Activated T-helper 1 cell treated with Interleukin-2 at 50 U/mL for 16 hours (primary cell): ENCODE data around the gene NRP1.
"Not testable (repeated sequence)": the region's sequence is repeated elsewhere in the genome, so short reads cannot be mapped to it uniquely, and the experiment has no call there.

ENCODE experiments used
- DNase-seq: peaks from one replicate; pipeline ENCODE4 v3.0.0-alpha.2; 2020; ENCODE audit warnings: low read depth

The NRP1 gene

DNA sequence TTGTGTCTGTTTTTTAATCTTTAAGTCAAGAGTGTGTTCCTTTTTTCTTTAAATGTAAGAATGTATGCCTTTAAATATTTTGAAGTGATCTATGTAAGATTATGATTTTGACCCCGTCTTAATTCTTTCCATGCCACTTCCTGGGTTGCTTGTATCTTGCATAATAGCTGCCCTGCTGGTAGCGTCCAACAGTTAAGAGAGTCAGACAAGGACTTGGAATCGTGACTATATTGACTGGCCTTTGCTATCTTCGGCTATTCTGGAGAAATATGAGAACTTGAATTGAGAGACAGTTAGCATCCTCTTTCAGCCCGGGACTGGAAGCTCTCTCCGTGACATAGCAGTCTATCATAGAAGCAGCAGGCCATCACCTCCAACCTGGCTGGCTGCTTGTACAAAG lies 13.0 kb downstream of the NRP1 start:
- DNase-seq: no peak

DNA sequence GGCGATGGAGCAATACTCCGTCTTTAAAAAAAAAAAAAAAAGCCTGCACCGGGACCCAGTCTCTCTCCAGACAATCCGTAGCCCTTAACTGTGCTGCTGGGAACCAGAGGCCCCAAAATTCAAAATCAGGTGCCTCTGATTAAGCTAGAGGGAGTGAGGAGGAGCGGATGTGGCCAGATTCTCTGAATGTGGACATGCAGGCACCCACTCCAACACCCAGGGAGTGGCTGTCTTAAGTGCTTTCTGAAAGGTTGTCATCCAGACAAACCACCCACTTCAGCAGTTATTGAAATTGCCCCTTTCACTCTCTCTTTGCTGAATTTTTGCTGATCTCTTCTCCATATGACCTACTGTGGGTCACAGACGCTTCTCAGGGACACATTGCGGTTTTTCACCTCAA lies 14.2 kb downstream of the NRP1 start:
- no peak for DNase-seq

DNA sequence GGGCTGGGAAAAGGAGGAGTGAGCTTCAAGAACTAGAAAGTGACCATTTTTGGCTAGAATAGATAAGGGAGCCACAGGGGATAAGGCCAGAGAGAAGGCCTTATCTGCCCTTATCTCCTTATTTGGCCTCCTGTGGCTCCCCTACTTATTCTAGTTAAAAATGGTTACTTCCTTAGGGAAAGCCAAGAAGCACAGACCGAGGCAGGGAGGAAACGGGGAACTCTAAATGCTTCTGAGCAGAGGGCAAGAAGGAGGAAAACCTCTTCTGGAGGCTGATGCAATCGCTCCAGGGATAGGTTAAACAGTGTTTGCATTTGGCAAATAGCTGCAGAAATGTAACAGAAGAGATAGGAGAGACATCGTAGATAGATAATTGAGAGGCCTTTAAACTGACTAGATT lies 18.6 kb downstream of the NRP1 start:
- no peak for DNase-seq

DNA sequence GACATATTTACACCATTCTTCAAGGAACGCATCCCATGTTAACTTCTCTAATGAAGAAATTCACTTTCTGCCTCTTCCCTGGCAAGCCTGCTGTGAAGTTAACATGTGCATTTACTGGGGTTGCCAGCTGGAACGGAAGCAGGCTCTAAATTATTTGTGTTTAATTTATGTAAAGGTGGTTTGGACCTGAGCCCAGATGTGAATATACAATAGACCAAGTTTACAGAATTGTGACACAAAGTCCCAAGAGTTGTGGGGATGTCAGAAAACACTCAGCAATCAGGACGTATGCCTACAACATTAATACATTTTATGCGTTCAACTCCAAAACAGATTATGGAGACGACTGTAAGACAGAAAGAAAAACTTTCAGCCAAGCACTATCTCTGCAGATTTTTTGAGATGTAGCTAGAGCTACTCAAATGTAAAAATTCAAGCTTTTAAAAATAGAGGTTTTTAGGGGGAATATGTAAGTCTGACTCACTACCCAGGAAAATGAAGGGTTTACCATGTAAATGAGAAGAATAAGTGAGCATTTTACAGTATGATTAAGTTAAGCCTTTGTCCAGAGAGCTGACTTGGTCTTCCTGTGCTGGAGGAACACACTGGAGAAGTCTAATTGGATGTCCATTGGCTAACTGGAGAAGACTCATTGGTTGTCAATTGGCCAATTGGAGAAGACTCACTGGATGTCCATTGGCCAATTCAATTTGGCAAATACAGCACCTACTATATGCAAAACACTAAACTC lies 19.5 kb downstream of the NRP1 start:
- no peak for DNase-seq

DNA sequence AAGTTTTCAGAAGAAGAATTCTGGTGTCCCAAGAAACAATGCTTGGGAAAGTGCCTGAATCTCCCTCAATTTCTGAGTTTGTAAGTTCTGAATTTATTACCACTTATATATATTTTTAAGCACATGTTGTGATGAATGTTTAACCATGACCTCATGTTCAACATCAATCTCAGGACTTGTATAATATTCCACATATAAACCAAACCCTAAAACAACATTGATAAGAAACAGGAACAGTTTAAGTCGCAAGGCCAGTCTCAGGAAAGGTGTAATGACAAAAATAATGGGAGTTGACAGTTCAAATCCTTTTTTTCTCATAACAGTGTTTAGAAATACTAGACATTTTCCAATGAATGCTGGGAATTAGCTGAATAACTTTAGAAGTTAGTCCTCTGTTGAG lies 22.8 kb downstream of the NRP1 start:
- no peak for DNase-seq

DNA sequence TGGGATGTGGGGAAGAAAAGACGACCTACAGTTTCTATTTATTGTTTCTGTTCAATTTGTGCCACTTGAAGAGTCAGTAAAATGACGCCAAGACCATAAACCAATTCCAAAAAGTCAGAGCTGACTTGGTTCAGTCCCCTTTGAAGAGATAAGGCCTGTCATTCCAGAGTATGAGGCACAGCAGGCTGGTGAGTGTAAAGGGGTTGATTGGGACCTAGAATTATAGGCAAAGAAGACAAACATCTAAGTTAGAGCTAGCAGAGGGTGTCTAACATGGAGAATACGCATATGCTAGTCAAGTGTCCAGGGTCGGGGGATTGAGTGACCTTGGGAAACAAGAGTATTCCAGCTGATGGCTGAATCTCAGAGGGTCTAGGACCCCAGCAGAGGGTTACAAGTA lies 23.6 kb downstream of the NRP1 start:
- DNase-seq: no peak

DNA sequence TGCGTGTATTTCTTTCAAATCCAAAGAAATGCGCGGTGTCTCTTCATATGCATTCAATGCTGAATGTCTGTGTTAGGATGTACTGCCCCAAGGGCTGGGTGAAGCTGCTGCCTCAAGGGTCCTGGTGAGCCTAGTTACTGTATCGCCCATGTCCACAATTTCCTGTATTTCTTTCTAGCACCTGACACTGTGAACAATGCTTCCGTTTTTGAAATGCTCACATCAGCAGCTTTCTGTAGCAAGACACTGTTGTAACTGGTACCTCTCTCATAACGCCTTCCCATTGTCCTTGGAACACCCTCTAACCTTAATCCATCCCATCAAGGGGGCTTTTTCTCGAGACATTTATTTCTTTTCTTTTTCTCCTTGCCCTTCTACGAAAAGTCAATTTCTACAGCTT lies 25.1 kb downstream of the NRP1 start:
- no peak for DNase-seq

DNA sequence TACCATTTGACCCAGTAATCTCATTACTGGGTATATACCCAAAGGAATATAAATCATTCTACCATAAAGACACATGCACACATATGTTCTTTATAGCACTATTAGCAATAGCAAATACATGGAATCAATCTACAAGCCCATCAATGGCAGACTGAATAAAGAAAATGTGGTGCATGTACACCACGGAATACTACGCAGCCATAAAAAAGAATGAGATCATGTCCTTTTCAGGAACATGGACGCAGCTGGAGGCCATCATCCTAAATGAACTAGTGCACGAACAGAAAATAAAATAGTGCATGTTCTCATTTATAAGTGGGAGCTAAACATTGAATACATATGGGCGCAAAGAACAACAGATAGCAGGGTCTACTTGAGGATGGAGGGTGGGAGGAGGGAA lies 26.6 kb downstream of the NRP1 start:
- DNase-seq: no peak

DNA sequence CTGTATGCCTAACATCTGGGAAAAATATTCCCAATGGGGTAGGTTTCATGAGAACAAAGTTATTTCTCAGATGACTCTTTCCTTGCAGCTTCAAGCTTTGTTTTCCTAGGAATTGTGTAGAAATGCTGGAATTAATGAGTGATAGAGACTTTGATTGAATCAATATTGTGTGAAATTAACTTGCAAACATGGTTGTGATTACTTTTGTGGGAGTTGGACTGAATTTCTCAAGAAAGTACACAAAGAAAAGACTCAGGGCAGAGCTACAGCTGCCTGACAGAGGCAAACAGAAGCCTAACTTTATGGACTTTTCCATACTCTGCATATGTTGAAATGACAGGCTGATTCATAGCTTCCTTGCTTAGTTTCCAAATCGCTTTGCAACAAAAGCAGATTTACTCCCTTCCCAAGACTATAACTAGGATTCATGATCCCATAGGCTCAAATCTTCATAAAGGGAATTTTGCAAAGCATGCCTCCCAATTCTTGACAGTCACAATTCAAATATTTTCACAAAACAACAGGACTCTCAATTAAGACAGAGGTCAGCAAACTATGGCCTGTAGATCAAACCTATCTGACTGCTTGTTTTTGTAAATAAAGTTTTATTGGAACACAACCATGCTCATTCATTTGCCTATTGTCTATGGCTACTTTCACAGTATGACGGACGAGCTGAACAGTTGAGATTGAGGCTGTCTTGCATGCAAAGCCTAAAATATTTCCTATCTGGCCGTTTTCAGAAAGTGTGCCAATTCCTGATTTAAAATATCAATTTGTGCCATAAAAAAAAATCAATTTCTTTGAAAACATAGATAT lies 27.6 kb downstream of the NRP1 start:
- DNase-seq: no peak

DNA sequence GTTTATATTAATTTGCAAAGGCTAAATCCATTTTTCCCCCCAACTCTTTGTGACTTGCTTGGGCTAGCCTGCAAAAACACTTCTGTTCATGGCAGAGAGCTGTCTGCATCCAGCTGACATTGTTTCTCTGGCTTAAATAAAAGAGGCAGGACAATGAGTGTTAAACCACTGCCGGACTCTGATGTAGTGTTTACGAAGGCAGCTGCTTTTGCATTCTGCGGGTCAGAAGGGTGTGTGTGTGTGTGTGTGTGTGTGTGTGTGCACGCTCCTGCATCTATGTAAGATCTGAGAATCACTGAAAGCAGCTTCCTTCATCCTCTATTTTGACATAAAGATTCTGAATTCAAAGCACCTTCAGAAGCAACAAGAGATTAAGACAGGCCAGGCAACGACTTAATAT lies 28.3 kb downstream of the NRP1 start:
- DNase-seq: no peak

DNA sequence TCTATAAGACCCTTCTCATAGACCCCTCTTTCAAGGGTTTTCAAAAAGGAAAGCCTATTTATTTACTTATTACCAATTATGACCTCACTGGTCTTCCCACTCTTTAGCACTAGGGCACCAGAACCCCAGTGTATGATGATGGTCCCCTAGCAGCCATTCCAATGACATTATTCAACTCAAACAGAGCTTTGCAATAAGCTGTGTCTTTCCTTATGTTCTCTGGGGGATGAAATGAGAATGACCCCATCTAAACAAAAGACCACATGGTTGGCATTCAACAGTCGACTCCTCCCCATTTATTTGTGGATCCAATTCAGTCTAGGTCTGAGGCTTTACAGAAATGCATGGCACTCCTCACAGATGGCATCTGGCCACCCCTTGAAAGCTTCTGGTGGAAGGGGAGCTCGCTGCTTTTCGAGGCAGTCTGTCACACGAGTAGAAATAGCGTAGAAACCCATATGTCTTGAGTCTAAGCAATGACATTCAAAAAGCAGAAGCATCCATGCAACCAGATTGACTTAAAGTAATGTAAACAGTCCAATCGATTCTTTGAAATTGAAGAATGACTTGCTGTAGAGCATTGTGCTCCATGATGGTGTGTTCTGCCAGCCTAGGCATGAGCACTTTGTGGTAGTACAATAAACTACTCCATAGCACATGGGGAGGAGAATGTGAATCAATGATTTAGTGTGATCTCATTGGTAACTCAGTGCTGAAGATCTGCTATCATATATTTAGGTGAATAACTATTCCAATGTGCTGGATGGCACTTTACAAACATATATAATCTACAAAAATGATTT lies 29.8 kb downstream of the NRP1 start:
- no peak for DNase-seq

DNA sequence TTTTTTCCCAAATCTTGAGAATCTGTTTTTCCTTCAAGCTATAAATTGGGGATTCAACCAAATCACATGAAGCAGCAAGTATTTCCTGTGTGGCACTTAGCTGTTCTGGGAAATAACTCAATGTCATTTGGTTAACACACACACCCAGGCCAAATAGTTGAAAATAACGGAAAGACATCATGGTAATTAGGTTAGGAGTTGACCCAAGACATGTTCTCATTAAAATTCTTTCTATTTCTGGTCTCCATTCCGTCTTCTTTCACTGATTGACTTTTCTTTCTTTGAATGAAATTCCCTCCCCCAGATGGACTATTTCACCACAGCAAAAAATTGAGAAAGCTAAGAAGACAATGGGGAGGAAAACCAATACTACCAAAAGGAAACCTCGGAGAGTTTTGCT lies 30.5 kb downstream of the NRP1 start:
- DNase-seq: no peak

DNA sequence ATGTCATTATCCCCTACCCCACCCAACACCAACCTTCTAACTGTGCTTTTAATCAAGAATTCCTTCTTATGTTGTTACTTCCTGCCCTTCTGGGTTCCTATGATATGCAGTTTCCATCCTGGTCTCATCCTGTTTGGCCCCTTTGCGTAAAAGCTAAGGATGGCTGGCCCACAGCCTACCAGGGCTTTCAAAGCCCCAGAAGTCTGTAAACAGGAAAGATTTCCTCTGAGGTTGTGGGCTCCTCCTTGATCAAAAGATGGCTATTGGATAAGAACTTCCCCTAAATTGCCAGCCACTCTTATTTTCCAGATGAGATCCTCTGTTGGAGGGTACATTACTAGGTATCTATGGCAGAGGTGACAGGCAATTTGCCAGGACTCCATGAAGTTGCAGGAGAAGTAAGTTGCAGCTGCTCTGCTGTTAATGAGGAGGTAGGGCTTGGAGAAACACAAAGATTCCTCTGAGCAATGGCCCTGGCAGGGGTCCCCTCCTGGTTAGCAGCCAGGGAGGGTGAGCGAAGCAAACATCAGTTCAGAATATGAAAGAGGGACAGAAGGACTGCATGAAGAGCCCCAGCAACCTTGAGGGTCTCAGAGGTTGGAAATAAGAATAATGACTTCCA lies 32.1 kb downstream of the NRP1 start:
- DNase-seq: no peak

DNA sequence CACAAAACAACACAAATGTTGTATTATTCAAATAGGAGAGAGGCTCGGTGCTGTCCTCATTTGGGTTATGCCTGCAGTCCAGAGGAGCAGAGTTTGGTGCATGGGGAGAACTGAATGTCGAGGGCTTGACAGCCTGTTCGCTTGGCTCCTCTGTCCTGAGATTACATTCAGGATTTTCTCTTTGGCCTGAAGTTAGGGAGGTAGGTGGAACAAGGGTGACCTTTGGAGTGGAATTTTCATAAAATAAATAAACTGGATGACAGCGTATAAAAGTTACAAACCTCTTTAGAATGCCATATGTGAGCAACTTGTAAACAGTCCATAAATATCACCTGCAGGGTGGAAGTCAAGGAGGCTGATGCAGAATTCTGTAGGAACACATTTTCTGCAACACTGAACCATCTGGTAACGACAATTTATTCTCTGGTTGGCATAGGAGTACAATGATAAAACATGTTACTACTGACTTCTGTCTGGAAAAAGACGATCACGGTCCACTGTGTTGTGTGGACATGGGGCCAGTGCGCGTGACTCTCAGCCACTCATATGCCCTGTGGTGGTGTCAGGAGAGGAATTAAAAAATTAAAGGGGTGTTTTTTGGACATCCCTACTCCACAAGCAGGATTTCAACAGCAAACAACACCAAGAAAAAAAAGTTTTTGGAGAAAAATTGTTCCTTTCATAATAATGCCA lies 33.2 kb downstream of the NRP1 start:
- no peak for DNase-seq

DNA sequence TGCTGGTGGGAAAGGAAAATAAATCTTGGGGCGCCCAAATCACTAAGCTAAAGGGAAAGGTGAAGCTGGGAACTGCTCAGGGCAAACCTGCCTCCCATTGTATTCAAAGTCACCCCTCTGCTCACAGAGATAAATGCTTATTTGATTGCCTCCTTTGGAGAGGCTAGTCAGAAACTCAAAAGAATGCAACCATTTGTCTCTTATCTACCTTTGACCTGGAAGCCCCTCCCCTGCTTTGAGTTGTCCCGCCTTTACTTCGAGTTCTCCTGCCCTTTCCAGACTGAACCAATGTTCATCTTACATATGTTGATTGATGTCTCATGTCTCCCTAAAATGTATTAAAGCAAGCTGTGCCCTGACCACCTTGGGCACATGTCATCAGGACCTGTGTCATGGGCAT lies 33.9 kb downstream of the NRP1 start:
- DNase-seq: not testable (repeated sequence)

DNA sequence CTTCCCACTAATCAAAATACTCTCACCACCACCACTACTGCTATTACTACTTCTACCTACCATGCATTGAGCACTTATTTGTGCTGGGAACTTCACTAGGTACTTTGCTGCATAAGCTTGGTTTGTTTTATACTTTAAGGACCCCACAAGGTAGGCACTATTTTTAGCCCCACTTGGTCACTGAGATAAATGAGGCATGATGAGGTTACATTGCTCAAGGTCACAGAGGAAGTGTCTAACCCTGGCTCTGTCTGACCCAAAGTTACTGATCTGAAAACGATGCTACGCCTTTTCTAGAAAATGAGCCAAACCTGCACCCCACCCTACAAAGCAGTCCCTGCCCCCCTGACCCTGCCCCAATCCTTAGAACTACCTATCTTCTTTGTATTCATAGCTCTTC lies 35.6 kb downstream of the NRP1 start:
- DNase-seq: no peak

DNA sequence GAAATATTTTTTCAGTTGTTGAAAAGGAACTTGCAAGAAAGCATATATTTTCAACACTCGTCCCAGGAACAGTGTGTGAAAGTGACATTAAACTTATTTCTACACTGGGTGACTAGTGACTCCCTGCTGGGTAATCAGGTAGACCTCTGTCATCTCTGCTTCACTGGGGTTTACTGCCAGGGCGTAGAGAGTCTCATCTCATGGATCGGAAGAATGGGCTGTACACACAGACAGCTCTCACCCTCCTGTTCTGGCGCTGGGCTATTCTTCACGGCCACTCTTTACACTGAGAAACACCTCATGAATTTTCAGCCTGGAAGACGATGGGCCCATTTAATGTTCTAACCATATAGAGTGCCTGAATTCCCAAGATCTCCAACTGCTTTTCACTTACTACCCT lies 36.4 kb downstream of the NRP1 start:
- DNase-seq: no peak

DNA sequence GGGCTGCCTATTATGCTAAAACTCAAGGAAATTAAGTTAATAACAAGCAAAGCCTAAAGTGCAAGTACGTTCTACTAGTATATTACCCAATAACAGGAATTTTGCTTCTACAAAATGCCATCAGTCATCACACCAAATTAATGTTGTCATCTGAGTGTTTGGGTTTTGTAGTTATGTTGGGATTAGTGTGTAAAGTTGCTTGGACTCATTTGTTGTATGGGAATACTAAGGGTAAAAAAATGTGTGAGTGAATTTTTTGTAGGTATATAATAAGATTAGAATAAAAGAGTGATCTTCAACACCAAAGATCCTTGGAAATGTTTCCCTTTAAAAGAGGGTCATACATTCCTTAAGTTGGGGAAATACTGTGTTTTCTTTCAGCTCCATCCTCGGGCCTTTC lies 38.6 kb downstream of the NRP1 start:
- DNase-seq: no peak

DNA sequence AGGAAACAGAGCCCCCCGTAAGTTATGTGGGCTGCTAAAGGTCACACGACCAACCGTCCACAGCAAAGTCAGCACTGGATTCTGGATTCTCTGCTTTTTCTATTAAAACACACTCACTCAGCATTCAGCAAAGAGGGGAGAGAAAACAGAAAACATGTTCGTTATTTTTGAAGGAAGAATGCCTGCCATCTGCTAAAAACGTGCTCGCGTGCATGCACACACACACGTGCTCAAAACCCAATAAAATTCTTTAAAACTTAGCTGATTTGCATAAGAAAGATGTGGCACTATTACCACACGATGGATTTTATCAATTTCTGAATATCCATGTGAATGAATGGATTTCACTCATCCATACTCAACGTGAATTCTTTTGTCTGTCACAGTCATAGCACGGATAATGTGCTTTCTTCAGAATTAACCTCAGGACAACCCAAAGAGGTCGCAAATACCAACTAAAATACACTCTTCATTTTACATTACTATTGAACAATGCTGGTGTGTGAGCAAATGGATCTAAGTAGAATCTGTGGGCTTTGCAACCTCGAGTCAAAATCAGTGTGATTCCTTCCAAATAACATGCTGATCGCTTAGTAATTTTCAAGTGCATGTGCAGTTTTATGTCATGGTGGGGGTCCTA lies 40.8 kb downstream of the NRP1 start:
- DNase-seq: no peak

DNA sequence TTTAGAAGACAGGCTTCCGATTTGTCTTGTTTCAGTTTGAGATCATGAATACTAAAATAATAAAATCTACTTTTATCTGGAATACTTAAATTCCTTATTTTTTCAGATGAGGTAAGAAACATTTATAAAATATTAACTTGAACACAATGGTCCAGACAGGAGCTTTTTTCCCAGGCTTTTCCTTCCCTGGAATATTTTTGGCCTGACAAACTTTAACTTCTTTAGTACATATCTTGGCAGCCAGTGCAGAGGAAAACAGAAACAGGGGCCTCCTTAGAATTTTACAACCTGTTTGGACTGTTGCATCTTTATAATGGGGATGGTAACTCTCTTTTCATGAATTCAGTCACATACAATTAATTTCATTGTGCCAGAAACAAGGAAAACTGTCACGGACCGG lies 41.4 kb downstream of the NRP1 start:
- DNase-seq: no peak

DNA sequence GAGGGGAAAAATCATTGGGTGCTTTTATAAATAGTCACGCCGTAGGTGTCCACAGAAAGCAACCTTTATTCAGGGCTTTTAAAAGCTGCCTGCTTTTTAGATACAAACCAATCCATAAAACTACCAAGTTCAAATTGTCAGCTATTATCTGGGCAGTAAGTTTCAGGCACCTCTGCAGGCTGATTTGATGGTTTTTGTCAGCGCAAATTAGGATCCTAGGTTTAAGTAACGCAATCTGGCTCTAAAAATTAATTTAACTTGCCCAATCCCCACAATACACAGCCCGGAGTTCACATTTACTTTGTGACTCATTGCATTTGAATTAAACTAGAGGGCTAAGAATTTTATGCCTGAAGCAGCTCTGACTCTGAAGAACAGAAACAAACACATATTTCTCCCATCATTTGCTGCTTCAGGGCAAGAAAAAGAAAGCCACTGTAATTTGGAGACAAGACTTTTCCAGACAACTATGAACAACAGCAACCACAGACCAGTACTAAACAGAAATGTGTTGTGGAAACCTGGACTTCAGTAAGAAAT lies 43.3 kb downstream of the NRP1 start:
- no peak for DNase-seq
